GM21825 (cell line): ENCODE data around the gene SLC19A1.

Source experiments
- ATAC-seq: cut with Tn5 transposase; IDR thresholded peaks from one replicate; pipeline ENCODE4 v1.9.1; 2021; ENCODE audit warnings: mild to moderate bottlenecking, moderate library complexity; ENCODE audit not compliant: unreplicated experiment

Gene SLC19A1

DNA sequence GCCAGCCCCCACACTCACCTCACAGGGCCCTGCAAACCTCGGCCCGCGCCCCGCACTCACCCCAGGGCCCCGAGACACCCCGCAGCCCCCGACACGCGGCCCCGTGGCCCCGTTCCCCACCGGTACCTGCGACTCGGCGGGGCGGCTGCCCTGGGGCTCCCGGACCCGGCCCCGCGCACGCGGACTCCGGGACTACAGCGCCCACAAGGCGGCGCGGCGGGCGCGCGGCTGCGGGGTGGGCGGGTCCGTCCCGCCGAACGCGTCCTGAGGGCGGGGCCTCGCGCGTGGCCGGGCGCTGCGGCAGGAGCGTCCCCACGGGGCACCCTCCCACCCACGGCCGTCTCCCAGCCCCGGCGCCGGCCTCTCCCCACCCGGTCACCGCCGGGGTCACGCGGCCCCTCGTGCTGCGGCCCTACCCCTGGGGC is at the start of gene SLC19A1:
Gene SLC19A1 (minus strand): TSS at position 199 of the 425 bp plus-strand sequence. CDS start 4,481 bp downstream, outside the sequence.
- ATAC-seq = peak; percentile 63

DNA sequence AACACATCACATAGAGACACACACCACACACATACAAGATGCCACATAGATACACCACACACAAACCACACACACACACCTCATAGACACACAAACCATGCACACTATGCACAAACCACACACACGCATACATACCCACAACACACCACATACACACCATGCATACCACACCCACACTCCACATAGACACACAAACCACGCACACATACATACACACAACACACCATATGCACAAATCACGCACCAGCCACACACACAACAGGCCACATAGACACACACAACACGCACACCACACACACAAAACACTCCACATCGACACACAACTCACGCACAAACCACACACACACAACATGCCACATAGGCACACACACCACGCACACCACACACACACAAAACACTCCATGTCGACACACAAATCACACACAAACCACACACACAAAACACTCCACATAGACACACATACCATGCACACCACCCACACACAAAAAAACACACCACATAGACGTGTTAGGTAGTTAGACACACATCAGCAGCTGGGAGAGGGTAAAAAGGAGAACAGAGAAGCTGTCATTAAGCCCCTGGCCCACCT is 49.5 kb upstream of the SLC19A1 start:
- ATAC-seq = no peak

DNA sequence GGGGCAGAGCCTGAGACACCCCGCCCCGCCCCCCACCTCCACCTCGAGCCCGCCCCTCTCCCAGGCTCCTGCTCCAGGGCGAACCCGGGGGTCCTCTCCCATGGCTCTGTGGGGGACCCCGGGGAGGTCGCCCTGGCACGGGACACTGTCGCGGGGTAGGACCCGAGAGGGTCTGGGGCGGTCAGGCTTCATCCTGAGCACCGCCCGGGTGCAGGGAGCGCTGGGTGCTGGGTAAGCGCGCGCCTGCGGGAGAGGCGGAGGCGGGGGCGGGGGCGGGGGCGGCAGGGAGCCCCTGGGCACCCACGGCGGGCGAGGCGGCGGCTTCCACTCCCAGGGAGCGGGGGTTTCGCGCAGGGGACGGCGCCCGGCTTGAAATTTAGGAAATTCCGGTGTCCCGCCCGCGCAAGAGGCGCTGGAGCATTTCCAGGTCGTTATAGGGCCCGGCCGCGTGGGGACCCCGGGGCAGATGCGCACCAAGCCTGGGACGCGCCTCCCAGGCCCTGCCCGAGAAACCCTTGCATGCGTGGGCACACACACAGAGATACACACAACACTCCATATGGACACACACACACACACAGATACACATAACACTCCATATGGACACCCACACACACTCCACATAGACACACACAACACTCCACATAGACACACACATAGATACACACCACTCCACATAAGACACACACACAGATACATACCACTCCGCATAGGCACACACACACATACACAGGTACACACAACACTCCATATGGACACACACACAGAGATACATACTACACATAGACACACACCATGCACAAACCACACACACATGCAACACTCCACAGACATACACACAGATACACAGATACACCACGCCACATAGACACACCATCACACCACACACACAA is 48.7 kb upstream of the SLC19A1 start:
- no peak for ATAC-seq

- ATAC-seq = no peak
Observed at GRCh38 chr21:45590246-45590725, 48.0 kb upstream of the SLC19A1 start.

DNA sequence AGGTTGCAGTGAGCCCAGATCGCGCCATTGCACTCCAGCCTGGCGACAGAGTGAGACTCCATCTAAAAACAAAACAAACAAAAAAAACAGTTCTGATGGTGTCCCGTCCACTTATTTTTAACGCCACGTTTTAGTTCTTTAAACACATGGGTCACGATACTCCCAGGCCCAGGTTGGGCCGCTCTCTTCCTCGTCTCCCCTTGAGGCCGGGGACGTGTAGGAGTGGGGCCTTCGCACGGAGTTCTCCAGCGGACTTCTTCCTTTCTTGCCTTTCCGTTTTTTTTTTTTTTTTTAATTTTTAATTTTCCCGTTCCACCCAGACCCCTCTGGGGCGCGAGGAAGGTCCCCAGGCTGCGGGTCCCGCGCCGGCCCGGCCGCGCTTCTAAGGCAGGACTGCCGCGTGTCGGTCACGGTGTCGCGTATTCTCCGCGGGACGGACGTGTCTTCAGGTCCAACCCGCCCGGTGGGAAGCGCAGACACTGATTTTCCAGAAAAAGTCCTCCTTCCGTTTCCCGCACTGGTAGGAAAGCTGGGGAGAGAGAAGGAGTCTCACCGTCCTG is 47.5 kb upstream of the SLC19A1 start:
- no peak for ATAC-seq

DNA sequence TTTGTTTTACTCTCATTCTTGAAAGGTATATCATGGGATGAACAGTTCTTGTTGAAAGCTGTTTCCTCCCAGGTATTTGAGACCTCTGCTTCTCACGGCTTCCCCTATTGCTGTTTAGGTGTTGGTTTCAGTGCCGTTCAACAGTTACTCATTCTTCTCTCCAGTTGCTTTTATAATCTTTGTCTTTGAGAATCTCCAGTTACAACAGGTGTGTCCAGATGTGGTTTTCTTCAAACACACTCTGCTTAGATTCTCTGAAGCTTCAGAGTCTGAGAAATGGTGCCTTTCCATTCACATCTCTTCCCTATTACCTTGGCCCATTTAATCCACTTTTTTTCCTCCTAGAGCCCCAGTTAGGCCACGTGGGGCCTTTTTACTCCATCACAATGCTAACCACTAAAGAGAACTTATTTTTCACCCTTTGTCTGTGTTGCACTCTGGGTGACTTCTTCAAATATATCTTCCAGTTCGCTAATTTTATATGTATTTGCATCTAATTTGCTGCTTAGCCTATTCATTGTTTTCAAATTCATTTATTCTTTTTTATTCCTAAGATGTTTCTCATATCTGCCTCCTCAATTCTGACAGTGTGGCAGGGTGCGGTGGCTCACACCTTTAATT is 46.7 kb upstream of the SLC19A1 start:
- no peak for ATAC-seq

GRCh38 chr21:45588086-45588825 is 46.0 kb upstream of the SLC19A1 start:
- no peak for ATAC-seq

DNA sequence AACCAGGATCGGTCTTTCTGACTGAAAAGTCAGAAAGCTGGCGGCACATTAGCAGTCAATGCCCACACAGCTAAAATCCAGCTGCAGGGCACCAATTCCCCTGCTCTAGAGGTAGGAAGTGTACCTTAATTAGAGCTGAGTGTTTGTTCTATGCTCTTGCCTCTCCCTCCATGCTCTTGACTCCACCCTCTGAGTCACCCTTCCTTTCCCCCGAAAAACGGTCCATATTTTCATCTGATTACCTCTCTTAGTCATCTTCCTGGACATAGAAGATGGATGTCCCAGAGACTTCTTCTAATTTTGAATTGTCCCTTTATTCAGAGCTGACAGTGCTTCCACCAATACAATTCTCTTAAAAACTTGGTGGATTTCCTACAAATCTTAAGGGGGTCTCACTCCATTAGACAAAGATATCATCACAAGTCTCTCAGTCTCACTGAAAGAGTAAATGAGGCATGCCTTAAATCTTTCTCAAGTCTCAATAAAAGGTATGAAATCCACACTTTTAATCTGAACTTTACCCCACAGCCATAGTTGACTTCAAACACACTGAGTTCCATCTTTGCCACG is 44.1 kb upstream of the SLC19A1 start:
- no peak for ATAC-seq

- no peak for ATAC-seq
Observed at GRCh38 chr21:45584786-45585185, 42.5 kb upstream of the SLC19A1 start.

DNA sequence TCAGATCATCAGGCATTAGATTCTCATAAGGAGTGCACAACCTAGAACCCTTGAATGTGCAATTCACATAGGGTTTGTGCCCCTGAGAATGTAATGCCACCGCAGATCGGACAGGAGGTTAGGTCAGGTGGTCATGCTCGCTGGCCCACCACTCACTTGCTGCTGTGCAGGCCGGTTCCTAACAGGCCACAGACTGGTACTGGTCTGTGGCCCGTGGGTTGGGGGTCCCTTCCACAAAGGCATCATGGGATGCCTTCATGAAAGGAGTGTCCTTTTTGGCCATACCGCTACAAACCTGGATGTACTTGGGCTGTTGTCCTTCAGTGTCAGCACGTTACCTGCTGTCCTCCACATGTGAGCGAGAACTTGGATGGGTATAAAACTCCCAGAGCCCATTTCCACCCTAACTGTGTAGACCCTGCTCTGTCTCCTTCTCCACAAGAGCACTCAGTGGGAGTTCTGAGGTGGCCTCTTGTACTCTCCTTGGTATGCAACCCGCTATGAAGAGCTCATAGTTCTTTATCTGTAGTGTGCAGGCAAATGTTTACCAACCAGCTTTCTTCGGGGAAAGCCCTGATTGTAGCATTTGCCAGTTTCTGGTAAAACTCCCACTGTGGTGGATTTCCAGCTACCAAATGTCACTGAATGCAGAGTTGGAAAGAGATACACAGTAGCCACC is 41.7 kb upstream of the SLC19A1 start:
- ATAC-seq = no peak

- ATAC-seq = no peak
Observed at GRCh38 chr21:45582128-45582527, 39.9 kb upstream of the SLC19A1 start.

DNA sequence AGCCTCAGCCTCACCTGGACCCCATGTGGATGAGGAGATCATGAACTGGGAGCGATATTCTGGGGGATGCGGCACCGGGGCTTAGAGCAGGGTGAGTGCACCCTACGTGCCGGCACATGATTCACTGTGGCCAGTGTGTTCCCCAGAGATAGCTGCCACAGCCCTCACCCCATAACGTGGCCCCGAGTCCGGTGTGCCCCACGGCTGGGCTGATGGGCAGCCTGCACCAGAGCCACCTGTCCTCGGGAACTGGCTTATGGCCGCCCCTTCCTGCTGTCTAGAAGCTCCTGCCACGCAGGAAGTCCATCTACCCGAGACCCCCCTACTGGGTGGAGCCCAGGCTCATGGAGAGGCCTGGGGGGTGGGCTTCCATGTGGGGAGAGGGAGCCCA is 39.1 kb upstream of the SLC19A1 start:
- ATAC-seq = no peak

DNA sequence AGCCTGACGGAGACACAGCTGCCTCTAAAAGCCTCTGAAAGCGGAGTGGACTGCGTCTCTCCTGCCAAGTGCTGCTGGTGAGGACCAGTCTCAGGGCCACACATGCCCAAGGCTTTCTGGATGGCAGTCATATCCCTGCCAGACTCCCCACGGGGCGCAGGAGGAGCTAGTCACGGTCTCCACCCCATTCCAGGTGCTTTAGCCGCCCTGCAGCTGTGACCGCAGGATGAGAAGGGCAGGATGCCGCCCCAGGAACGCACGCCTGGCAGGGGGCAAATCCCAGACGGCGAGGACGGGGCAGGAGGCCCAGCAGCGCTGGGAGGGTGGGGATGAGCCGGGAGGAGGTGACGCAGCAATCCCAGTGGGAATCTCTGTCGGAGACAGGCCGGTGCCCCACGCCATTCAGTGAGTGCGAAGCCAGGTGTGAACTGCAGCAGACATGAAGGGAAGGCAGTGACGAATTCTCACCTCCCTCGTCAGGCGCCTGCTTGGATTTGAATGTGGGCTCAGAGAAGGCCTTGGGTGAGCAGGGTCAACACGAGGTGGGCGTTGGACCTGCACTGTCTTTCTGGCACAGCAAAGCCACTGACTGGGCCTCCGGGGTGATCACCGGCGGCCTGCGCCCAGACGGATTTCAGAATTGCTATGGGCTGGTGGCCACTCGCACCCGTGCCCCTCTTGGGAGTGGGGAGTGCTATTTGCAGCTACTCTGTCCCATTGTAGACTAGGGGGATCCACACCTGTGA is 38.5 kb upstream of the SLC19A1 start:
- ATAC-seq = no peak

- no peak for ATAC-seq
Observed at GRCh38 chr21:45580181-45580575, 37.9 kb upstream of the SLC19A1 start.

DNA sequence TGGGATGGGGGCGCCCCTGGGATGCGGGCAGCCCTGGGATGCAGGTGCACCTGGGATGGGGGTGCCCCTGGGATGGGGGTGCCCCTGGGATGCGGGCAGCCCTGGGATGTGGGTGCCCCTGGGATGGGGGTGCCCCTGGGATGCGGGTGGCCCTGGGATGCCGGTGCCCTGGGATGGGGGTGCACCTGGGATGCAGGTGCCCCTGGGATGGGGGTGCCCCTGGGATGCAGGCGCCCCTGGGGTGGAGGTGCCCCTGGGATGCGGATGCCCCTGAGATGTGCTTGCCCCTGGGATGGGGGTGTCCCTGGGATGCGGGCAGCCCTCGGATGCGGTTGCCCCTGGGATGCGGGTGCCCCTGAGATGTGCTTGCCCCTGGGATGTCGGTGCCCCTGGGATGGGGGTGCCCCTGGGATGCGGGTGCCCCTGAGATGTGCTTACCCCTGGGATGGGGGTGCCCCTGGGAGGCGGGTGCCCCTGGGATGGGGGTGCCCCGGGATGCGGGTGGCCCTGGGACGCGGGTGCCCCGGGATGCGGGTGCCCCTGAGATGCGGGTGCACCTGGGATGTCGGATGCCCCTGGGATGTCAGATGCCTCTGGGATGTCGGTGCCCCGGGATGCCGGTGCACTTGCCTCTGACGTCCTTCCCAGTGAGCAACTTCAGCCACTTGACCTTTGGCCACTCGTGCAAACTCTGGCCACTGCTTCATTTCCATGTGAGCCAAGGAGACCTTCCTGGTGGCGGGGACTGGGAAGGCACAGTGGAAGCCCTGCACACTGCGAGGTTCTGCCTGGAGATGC is 37.3 kb upstream of the SLC19A1 start:
- ATAC-seq = no peak

- no peak for ATAC-seq
Observed at GRCh38 chr21:45578811-45579381, 36.7 kb upstream of the SLC19A1 start.

DNA sequence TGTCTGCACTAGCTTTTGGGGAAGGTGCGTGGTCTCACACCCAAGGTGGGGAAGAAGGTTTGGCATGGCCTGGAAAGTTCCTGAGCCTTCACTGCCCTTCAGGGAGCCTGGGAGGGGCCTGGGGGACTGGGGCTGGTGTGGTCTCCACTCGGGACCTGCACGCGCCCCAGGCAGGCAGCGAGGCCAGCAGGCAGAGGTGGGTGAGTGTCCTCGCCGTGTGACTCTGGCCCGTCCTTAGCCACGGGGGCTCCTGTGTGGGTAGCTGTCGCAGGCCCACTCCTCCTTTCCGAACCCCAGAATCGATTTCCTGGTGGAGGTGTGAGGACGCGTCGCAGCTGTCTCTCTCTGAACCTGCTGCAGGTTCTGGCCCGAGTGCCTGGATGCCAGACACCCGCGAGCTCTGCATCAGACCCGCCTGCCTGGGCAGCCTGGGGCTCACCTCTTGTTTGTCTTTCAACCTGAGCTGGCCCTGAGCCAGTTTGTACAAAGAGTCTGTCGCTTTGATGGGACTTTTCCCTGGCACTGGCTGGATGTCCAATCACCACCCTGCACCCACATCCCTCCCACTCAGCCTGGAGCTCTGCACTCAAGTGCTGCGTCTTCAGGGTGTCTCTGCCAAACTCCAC is 36.0 kb upstream of the SLC19A1 start:
- no peak for ATAC-seq

DNA sequence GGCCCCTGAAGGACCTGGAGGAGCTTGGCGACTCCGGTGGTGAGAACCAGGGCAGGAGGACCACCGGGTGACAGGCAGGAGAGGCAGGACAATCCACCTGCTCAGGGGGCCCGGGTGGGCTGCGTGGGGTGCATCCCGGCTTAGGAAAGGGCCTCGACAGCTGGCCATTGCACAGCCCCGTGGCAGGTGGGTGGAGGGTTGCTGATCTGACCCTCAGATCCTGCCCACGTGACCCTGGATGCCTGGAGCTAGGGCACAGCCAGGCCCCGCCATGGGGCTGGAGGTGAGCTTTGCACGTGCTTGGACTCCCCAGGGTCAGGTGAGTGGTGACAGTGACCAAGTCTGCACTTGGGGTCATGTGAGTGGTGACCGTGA is 35.5 kb upstream of the SLC19A1 start:
- ATAC-seq = no peak
